Activated CD4-positive, alpha-beta T cell treated with anti-CD3 and anti-CD28 coated beads, Interleukin-2, amount 10 ng/mL, durations not matched to agents 24 days and 14 days (primary cell): Measurements from ENCODE around the gene UNC79. TPM values are rescaled to one million over a fixed set of nuclear protein-coding genes. Genes with fewer than 3 reads are reported as not detected.

Experiments used
- DNase-seq: peaks from one replicate; pipeline ENCODE4 v3.0.0; 2022
- H3K27ac Mint-ChIP-seq: one replicate; pipeline ENCODE4 v1.8.0; 2022; ENCODE audit warnings: mild to moderate bottlenecking, mixed read lengths
- H3K27me3 Mint-ChIP-seq: one replicate; pipeline ENCODE4 v1.8.0; 2022; ENCODE audit warnings: mixed read lengths
- H3K36me3 Mint-ChIP-seq: one replicate; pipeline ENCODE4 v1.8.0; 2022; ENCODE audit warnings: low read depth, mild to moderate bottlenecking, mixed read lengths
- H3K4me1 Mint-ChIP-seq: one replicate; pipeline ENCODE4 v1.8.0; 2021; ENCODE audit warnings: mixed read lengths
- H3K4me3 Mint-ChIP-seq: one replicate; pipeline ENCODE4 v1.8.0; 2022; ENCODE audit warnings: mild to moderate bottlenecking, moderate library complexity, mixed read lengths
- H3K9me3 Mint-ChIP-seq: one replicate; pipeline ENCODE4 v1.8.0; 2021; ENCODE audit warnings: mixed read lengths
- intact Hi-C: fragments of 100-400 bp; cut with micrococcal nuclease; formaldehyde crosslinking; loops from one replicate; pipeline ENCODE4 v1.15.1; 2023
- total RNA-seq: library from RNA; stranded (reverse); gene quantifications from 2 replicates; pipeline ENCODE4 v1.2.3, GENCODE V29; 2022

The UNC79 gene
- total RNA-seq, 1 donor from 2014 or later: not detected

GRCh38 chr14:93669632-93670031 lies 238.9 kb downstream of the UNC79 start:
- DNase-seq: no peak
- Mint-ChIP-seq H3K27me3 (peaks cover 5% of the 10 kb centered on the region), H3K4me3 (no peak overlapping the region), H3K36me3 (no peaks in the 10 kb centered on the region), H3K4me1 (no peaks in the 10 kb centered on the region), H3K27ac (no peak overlapping the region), H3K9me3 (peaks cover 9% of the 10 kb centered on the region)
- intact Hi-C loops: no loop called here

GRCh38 chr14:93674343-93674742 lies 243.6 kb downstream of the UNC79 start:
- Mint-ChIP-seq H3K27me3 (peaks cover 4% of the 10 kb centered on the region), H3K27ac (no peak overlapping the region), H3K9me3 (no peaks in the 10 kb centered on the region), H3K4me3 (no peak overlapping the region), H3K36me3 (no peaks in the 10 kb centered on the region), H3K4me1 (no peaks in the 10 kb centered on the region)
- no peak for DNase-seq
- intact Hi-C loops: no loop called here

- Mint-ChIP-seq H3K27me3 (peaks cover 5% of the 10 kb centered on the region), H3K36me3 (no peaks in the 10 kb centered on the region), H3K9me3 (no peaks in the 10 kb centered on the region), H3K4me3 (no peak overlapping the region), H3K4me1 (no peaks in the 10 kb centered on the region), H3K27ac (no peak overlapping the region)
- DNase-seq: no peak
- intact Hi-C loops: no loop called here
Observed at GRCh38 chr14:93675651-93676050, 244.9 kb downstream of the UNC79 start.

- no peaks in the 10 kb centered on the region for H3K9me3 Mint-ChIP-seq
- no peak for DNase-seq
- H3K27me3 Mint-ChIP-seq: peaks cover 5% of the 10 kb centered on the region
- intact Hi-C loops: no loop called here
- no peak overlapping the region for H3K4me3 Mint-ChIP-seq
- H3K27ac Mint-ChIP-seq: no peak overlapping the region
- H3K36me3 Mint-ChIP-seq: no peaks in the 10 kb centered on the region
- H3K4me1 Mint-ChIP-seq: no peaks in the 10 kb centered on the region
Observed at GRCh38 chr14:93676416-93676958, 245.7 kb downstream of the UNC79 start.

GRCh38 chr14:93682459-93682858 lies 251.7 kb downstream of the UNC79 start:
- Mint-ChIP-seq H3K4me1 (no peaks in the 10 kb centered on the region), H3K9me3 (no peaks in the 10 kb centered on the region), H3K27me3 (peaks cover 16% of the 10 kb centered on the region), H3K4me3 (no peak overlapping the region), H3K27ac (no peak overlapping the region), H3K36me3 (no peaks in the 10 kb centered on the region)
- intact Hi-C loops: no loop called here
- DNase-seq: no peak

- H3K4me3 Mint-ChIP-seq: no peak overlapping the region
- H3K4me1 Mint-ChIP-seq: no peaks in the 10 kb centered on the region
- peaks cover 23% of the 10 kb centered on the region for H3K27me3 Mint-ChIP-seq
- no peak overlapping the region for H3K27ac Mint-ChIP-seq
- intact Hi-C loops: no loop called here
- H3K9me3 Mint-ChIP-seq: no peaks in the 10 kb centered on the region
- no peaks in the 10 kb centered on the region for H3K36me3 Mint-ChIP-seq
- DNase-seq: peak; percentile 60
Observed at GRCh38 chr14:93683226-93683625, 252.5 kb downstream of the UNC79 start.

- DNase-seq: no peak
- peaks cover 26% of the 10 kb centered on the region for H3K27me3 Mint-ChIP-seq
- no peak overlapping the region for H3K4me3 Mint-ChIP-seq
- no peak overlapping the region for H3K27ac Mint-ChIP-seq
- H3K4me1 Mint-ChIP-seq: no peaks in the 10 kb centered on the region
- H3K36me3 Mint-ChIP-seq: no peaks in the 10 kb centered on the region
- intact Hi-C loops: no loop called here
- H3K9me3 Mint-ChIP-seq: no peaks in the 10 kb centered on the region
Observed at GRCh38 chr14:93685121-93685895, 254.6 kb downstream of the UNC79 start.

- H3K4me3 Mint-ChIP-seq: no peak overlapping the region
- no peak overlapping the region for H3K27ac Mint-ChIP-seq
- H3K4me1 Mint-ChIP-seq: no peaks in the 10 kb centered on the region
- peaks cover 26% of the 10 kb centered on the region for H3K27me3 Mint-ChIP-seq
- DNase-seq: no peak
- intact Hi-C loops: no loop called here
- H3K9me3 Mint-ChIP-seq: no peaks in the 10 kb centered on the region
- no peaks in the 10 kb centered on the region for H3K36me3 Mint-ChIP-seq
Observed at GRCh38 chr14:93686268-93686667, 255.5 kb downstream of the UNC79 start.

- Mint-ChIP-seq H3K27me3 (peaks cover 26% of the 10 kb centered on the region), H3K9me3 (no peaks in the 10 kb centered on the region)
Observed at GRCh38 chr14:93688239-93688666, 257.5 kb downstream of the UNC79 start.

GRCh38 chr14:93688820-93689219 lies 258.1 kb downstream of the UNC79 start:
- Mint-ChIP-seq H3K4me3 (no peak overlapping the region), H3K9me3 (no peaks in the 10 kb centered on the region), H3K27ac (no peak overlapping the region), H3K36me3 (no peaks in the 10 kb centered on the region), H3K4me1 (no peaks in the 10 kb centered on the region), H3K27me3 (peaks cover 26% of the 10 kb centered on the region)
- DNase-seq: no peak
- intact Hi-C loops: no loop called here

More at GRCh38 chr14:93688239-93688666, 257.5 kb downstream of the UNC79 start:
- intact Hi-C loops: no loop called here
- no peak for DNase-seq
- Mint-ChIP-seq H3K4me1 (no peaks in the 10 kb centered on the region), H3K36me3 (no peaks in the 10 kb centered on the region), H3K4me3 (no peak overlapping the region), H3K27ac (no peak overlapping the region)

- H3K4me1 Mint-ChIP-seq: no peaks in the 10 kb centered on the region
- no peaks in the 10 kb centered on the region for H3K9me3 Mint-ChIP-seq
- no peaks in the 10 kb centered on the region for H3K36me3 Mint-ChIP-seq
- DNase-seq: peak; percentile 25
- no peak overlapping the region for H3K4me3 Mint-ChIP-seq
- intact Hi-C loops: no loop called here
- H3K27ac Mint-ChIP-seq: no peak overlapping the region
- H3K27me3 Mint-ChIP-seq: peaks cover 27% of the 10 kb centered on the region
Observed at GRCh38 chr14:93690146-93690545, 259.4 kb downstream of the UNC79 start.

- Mint-ChIP-seq H3K27ac (no peak overlapping the region), H3K9me3 (no peaks in the 10 kb centered on the region), H3K27me3 (peaks cover 23% of the 10 kb centered on the region), H3K4me3 (no peak overlapping the region), H3K4me1 (no peaks in the 10 kb centered on the region), H3K36me3 (no peaks in the 10 kb centered on the region)
- intact Hi-C loops: no loop called here
- DNase-seq: peak; percentile 32
Observed at GRCh38 chr14:93691042-93691780, 260.5 kb downstream of the UNC79 start.

- Mint-ChIP-seq H3K27ac (no peak overlapping the region), H3K4me1 (no peaks in the 10 kb centered on the region), H3K4me3 (no peak overlapping the region), H3K36me3 (no peaks in the 10 kb centered on the region), H3K9me3 (no peaks in the 10 kb centered on the region), H3K27me3 (peaks cover 7% of the 10 kb centered on the region)
- intact Hi-C loops: no loop called here
- no peak for DNase-seq
Observed at GRCh38 chr14:93693914-93694313, 263.2 kb downstream of the UNC79 start.

- H3K4me3 Mint-ChIP-seq: no peak overlapping the region
- no peaks in the 10 kb centered on the region for H3K36me3 Mint-ChIP-seq
- DNase-seq: no peak
- peaks cover 4% of the 10 kb centered on the region for H3K27me3 Mint-ChIP-seq
- H3K4me1 Mint-ChIP-seq: no peaks in the 10 kb centered on the region
- peaks cover 5% of the 10 kb centered on the region for H3K9me3 Mint-ChIP-seq
- intact Hi-C loops: no loop called here
- no peak overlapping the region for H3K27ac Mint-ChIP-seq
Observed at GRCh38 chr14:93700928-93701327, 270.2 kb downstream of the UNC79 start.
